Measurements from ENCODE around the gene RPS6KA1.
A peak's percentile ranks its signal among the peaks of the same experiment; 100 is the strongest.
"Not testable (repeated sequence)": the region's sequence is repeated elsewhere in the genome, so short reads cannot be mapped to it uniquely, and the experiment has no call there.

RPS6KA1 gene

DNA sequence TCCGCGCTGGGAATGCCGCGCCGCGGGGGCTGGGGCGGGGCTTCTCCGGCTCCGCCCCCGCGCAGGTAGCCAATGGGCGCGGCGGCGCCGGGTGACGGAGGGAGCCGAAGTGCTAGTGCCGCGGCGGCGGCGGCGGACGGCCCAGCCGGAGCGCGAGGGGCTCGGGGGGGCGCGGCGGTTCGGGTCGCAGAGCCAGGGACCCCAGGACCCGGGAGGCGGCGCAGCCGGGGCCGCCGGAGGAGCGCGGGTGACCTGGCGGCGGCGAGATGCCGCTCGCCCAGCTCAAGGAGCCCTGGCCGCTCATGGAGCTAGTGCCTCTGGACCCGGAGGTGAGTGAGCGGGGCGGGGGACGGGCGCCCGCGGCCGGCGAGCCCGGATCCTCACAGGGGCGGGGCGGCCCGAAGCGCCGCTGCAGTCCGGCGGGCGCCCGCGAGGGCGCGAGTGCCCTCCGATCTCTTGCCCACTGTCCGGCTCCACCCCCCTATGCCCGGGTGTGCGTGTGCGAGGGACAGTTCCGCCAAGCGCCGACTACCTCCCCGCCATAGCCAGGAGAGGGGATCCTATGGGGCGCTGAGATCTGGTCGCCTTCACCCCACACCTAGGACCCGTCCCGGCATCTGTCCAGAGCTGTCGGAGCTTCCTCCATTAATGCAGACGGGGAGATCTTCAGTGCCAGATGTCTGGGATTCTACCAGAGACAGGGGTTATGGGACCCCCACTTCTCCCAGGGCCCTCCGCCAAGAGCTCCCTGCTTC lies at the start of gene RPS6KA1:
Gene RPS6KA1 (plus strand): TSS at position 107 of the 755 bp plus-strand sequence. CDS start 160 bp downstream, at position 267.
- DNase-seq, result peak; percentile 73

DNA sequence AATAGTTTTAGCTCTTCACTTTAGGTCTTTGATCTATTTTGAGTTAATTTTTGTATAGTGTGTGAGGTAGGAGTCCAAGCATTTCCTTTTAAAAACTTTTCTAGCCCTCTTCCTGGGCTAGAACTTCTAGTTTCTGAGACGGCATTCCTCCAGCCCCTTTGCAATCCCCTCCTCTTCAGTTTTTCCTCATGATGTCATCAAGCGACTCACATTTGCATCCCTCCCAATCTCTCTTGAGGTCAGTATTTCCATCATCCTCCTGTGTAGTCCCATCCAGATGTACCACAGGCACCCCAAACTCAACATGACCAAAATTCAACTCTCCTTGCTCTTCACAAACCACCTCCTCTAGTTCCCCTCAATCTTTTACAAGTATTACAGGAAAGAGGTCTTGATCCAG lies 46.6 kb upstream of the RPS6KA1 start:
- DNase-seq, result no peak

DNA sequence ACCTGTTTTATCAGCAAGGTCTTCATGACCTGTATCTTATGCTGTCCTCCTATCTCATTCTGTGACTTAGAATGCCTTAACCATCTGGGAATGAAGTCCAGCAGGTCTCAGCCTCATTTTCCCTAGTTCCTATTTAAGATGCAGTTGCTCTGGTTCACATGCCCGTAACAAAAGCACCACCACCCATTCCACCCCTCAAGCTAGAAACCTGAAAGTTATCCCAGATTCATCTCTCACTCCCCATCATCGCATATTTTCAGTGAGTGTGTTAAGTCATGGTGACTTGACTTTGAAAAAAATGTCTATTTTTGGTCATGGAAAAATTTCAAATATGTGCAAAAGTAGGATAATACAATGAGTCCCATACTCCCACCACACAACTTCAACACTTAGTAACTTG lies 45.6 kb upstream of the RPS6KA1 start:
- no peak for DNase-seq

- no peak for DNase-seq
Measured at GRCh38 chr1:26490155-26490554, 39.4 kb upstream of the RPS6KA1 start.

DNA sequence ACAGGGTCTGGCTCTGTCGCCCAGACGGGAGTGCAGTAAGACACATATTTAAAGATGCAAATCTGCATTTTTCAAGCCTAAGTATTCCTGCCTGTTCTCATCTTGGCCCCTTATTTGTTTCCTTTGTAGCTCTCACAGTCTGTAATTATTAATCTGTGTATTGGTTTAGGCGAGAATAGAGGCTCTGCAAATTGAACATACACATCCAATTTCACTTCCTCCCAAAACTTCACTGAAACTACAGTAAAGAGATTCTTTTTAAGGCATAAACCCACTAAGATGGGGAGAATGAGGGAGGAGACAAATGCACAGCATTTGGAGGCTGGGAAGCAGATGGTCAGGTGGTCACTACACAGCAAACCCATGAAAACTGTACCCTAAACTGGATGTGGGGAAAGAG lies 36.3 kb upstream of the RPS6KA1 start:
- DNase-seq, result no peak

GRCh38 chr1:26493938-26494337 lies 35.6 kb upstream of the RPS6KA1 start:
- DNase-seq, result no peak

- DNase-seq, result no peak
Measured at GRCh38 chr1:26496861-26497260, 32.7 kb upstream of the RPS6KA1 start.

GRCh38 chr1:26498894-26499293 lies 30.7 kb upstream of the RPS6KA1 start:
- no peak for DNase-seq

DNA sequence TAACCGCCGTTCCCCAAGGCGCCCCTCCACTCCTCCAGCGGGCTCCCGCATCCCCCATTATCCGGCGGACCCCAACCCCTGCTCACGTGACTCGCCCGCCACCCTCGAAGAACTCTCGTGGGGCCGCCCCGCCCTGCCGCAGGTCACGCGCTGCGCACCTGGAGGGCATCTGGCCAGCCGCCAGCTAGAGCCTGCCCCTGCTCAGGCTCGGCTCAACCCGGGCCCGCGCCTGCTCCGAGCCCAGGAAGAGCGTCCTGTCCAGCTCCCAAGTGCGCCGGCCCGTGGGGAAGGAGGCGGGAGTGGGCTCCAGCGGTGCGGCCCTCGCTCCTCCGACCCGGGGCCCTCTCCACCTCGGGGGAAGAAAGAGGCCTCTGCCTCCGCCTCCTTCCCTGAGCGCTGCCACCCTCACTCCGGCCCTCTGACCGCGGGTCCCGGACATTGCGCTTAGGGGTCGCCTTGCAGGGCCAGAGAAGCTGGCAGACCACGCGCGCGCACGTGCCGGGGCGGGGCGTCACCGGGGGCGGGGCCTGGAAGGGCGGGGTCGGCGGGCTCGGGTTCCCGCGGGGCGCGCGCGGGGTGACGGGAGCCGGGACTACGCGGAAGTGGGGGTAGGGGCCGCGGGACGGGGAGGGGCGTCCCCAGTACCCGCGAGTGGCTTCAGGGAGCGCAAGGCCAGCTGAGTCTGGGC lies 28.9 kb upstream of the RPS6KA1 start:
- peak; percentile 94 for DNase-seq

- DNase-seq, result not testable (repeated sequence)
Measured at GRCh38 chr1:26510711-26511110, 18.9 kb upstream of the RPS6KA1 start.

DNA sequence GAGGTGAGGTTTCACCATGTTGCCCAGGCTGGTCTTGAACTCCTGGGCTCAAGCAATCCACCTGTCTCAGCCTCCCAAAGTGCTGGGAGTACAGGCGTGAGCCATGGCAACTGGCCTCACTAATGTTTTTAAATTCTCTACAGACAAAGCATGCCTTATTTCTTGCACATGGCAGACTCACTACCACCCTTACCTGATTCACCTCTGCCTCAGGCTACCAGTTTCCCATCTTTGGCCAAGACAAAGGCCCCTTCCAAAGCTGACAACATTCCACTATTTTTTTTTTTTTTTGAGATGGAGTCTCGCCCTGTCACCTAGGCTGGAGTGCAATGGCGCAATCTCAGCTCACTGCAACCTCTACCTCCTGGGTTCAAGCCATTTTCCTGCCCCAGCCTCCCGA lies 13.7 kb upstream of the RPS6KA1 start:
- DNase-seq, result not testable (repeated sequence)

DNA sequence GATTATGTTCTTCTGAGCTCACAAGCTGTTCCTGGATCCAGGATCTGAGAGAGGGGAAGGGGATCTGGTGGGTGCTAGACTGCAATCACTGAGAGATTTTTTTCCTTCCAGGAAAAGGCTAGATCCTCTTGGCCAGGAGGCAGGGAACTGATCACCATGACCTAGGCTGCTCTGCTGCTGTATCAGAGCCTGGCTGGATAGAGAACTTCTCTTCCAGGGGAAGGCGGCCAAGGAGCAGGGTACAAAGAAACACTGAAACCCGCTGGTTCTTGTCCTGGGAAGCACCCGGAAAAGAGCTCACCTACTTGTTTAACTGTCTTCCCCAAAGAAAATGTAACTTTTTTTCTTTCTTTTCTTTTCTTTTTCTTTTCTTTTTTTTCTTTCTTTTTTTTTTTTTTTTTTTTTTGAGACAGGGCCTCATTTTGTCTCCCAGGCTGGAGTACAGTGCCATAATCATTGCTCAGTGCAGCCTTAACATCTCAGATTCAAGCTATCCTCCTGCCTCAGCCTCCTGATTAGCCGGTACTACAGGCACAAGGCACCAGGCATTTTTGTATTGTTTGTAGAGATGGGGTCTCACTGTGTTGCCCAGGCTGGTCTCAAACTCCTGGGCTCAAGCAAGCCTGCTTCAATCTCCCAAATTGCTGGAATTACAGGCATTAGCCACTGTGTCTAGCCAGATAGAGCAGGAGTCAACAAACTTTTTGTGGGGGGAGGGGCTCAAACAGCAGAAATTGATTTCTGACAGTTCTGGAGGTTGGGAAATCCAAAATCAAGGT lies 12.4 kb upstream of the RPS6KA1 start:
- DNase-seq, result no peak

DNA sequence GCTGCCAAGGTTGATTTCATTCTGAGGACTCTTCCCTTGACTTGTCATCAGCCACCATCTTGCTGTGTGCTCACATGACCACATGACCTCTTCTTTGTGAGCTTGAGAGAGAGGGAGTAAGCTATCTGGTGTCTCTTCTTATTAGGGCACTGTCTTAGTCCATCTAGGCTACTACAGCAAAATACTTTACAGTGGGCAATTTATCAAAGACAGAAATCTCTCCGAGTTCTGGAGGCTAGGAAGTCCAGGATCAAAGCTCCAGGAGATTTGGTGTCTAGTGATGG lies 11.9 kb upstream of the RPS6KA1 start:
- no peak for DNase-seq

- no peak for DNase-seq
Measured at GRCh38 chr1:26518355-26518754, 11.2 kb upstream of the RPS6KA1 start.

DNA sequence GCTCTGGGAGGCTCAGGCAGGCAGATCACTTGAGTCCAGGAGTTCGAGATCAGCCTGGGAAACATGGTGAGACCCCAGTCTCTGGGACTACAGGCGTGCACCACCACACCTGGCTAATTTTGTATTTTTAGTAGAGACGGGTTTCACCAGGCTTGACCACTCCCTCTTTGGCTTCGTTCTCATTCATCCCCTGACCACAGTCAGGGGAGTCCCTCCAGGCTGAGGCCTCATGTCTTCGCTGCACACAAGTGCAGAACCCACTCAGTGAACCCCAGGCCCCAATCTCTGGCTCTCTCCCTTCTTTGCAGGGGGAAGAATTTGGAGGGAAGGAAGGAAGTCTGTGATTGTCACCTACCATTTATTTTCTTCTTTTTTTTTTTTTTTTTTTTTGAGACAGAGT lies 9.2 kb upstream of the RPS6KA1 start:
- DNase-seq, result no peak

- DNase-seq, result no peak
Measured at GRCh38 chr1:26521669-26522030, 7.9 kb upstream of the RPS6KA1 start.

DNA sequence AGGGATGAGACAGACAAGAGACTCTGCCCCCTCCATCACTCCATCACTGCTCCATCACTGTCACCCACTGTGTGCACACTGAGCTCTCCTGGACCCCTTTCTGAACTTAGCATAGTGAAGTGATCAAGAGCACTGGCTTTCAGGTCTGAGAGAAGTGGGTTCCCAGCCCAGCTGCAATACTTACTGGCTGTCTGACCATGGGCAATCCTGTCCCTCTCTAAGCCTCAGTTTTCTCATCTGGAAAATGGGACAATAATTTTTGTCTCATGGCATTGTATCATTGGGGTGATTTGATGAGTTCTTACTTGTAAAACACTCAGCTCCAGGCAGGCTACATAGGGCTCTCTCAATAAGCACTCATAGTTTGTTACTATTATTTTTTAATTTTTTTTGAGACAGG lies 7.5 kb upstream of the RPS6KA1 start:
- no peak for DNase-seq

GRCh38 chr1:26524181-26524580 lies 5.4 kb upstream of the RPS6KA1 start:
- no peak for DNase-seq

DNA sequence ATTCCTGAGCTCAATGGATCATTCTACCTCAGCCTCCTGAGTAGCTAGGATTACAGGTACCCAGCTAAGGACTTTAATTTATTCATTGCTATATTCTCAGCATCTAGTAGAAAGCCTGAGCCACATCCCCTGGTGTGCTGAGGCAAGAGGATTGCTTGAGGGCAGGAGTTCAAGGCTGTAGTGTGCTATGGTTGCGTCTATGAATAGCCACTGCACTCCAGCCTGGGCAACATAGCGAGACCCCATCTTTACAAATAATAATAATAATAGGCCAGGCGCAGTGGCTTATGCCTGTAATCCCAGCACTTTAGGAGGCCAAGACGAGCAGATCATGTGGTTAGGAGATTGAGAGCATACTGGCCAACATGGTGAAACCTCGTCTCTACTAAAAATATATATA lies 3.3 kb upstream of the RPS6KA1 start:
- no peak for DNase-seq

DNA sequence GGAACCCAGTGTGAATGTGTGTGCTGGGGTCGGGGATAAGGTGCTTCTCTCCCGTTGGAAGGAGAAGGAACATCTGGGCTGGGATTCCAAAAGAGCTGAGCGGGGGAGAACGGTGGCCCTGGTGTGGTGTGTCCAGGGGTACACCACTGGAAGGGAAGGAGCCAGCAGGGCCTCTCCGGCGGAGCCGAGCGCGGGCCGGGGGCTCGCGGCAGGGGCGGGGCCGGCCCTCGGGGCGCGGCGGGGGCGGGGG lies 231 bp upstream of the RPS6KA1 start:
- DNase-seq, result no peak

GRCh38 chr1:26530410-26530894 lies 891 bp downstream of the RPS6KA1 start:
- DNase-seq, result no peak

DNA sequence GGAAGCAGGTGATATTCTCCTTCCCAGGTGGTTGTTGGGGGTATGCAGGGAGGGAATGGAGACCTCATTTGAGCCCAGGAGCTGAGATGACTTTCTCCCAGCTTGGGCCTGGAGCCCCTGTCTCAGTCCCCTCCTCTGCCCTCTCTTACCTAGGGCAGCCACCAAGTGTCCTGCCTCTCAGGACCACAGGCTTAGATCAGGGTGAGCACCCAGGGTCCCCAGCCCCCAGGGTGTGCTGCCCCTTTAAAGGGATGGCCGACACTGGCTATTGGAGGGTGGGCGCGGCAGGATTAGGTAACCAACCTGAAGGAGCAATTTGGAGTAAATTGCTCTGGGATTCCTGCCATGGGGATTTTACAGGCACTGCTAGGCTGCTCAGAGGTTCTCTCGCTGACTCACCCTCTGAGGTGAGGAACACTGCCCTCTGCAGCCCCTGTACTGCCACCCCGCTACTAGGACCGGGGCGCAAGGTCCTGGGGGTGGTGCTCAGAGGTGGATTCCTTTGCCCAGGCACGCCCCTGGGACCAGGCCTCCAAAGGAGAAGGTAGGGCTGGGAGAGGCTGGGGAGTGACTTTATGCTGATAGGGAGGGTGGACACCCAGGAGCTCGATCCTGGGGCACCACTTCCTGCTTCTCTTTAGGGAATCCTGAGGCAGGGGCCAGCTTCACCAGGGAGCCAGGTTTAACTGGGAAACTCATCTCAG lies 1.5 kb downstream of the RPS6KA1 start:
- DNase-seq, result no peak

DNA sequence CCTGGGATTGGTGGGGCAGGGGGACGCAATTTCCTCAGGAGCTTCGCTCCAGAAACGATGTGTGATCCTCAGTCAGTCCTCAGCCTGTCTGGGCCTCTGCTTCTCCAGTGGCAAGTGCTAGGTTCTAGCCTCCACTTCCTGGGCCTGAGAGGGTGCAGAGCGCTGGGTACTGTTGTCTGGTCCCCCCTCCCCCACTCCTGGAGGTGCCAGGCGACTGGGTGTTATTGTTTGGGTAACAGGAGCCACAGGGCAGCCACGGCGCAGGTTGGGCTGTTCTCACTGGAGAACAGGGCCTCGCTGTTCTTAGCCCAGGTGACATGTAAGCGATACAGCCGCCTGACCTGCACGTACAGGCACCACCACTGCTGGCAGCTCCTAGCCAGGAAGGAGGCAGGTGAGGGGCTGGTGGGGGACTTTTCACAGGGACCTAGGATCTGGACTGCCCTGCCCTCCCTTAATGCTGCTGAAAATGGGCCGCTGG lies 2.1 kb downstream of the RPS6KA1 start:
- no peak for DNase-seq

All from CD4-positive, alpha-beta T cell treated with Interleukin-17A for 4 hours (primary cell).